Testis (tissue), 2 donors: ENCODE results near the gene HOXD12.

Experiments used
- CTCF ChIP-seq, 3 experiments: fragments of 450-650 bp in 2 of 3; fragments of 200-600 bp in 1 of 3; sonication (generic) in 1 of 3; IDR thresholded peaks; one replicate each; pipeline ENCODE4 v1.5.1; 2016 to 2019; ENCODE audit warnings: antibody characterized with exemption in 3 of 3, mild to moderate bottlenecking in 2 of 3, moderate library complexity in 1 of 3
- POLR2A ChIP-seq: fragments of 450-650 bp; IDR thresholded peaks from one replicate; pipeline ENCODE4 v1.6.1; 2017; ENCODE audit warnings: antibody characterized with exemption, mild to moderate bottlenecking, moderate library complexity

- TF ChIP-seq CTCF (IDR thresholded peaks at IDR 0.05) (no peak), POLR2A (no peak)
Observed at GRCh38 chr2:176102309-176102866, 2.8 kb downstream of the HOXD12 start.
